ENCODE measurements around the gene IQSEC1.

The IQSEC1 gene

GRCh38 chr3:12875857-12876836 is 197.1 kb downstream of the IQSEC1 start:
- no peak for DNase-seq (ENCODE audit: extremely low read depth, low read depth)
- TF ChIP-seq, protein P1, sequence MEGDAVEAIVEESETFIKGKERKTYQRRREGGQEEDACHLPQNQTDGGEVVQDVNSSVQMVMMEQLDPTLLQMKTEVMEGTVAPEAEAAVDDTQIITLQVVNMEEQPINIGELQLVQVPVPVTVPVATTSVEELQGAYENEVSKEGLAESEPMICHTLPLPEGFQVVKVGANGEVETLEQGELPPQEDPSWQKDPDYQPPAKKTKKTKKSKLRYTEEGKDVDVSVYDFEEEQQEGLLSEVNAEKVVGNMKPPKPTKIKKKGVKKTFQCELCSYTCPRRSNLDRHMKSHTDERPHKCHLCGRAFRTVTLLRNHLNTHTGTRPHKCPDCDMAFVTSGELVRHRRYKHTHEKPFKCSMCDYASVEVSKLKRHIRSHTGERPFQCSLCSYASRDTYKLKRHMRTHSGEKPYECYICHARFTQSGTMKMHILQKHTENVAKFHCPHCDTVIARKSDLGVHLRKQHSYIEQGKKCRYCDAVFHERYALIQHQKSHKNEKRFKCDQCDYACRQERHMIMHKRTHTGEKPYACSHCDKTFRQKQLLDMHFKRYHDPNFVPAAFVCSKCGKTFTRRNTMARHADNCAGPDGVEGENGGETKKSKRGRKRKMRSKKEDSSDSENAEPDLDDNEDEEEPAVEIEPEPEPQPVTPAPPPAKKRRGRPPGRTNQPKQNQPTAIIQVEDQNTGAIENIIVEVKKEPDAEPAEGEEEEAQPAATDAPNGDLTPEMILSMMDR (IDR thresholded peaks at IDR 0.05; ENCODE audit: low read depth, low read length): peak; percentile 16; the same call in 1 of the 2 replicates

- DNase-seq (ENCODE audit: extremely low read depth, low read depth): no peak
- TF ChIP-seq, protein P1 (IDR thresholded peaks at IDR 0.05; ENCODE audit: low read depth, low read length): no peak
Observed at GRCh38 chr3:12871404-12871983, 201.7 kb downstream of the IQSEC1 start.

DNA sequence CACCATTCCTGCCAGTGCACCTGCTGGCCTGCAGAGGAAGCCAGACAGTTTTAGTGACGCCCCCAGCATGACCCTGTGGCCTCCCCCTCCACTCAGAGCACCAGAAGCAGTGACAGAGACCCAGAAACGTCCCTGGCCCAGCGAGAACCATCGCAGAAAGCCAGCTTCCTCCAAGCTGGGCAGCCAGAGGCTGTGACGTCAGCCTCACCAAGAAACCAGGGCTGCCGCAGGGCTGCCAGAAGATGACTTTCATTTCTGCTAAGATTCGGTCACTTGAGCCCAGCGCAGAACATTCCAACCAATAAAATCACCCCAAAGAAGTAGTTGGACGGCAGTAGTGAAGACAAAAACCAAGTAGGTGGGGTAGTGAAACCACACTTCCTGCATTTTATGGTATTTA is 202.3 kb downstream of the IQSEC1 start:
- DNase-seq (ENCODE audit: extremely low read depth, low read depth): no peak
- TF ChIP-seq, protein P1 (IDR thresholded peaks at IDR 0.05; ENCODE audit: low read depth, low read length): no peak

GRCh38 chr3:12869035-12869621 is 204.1 kb downstream of the IQSEC1 start:
- TF ChIP-seq, protein P1 (IDR thresholded peaks at IDR 0.05; ENCODE audit: low read depth, low read length): no peak
- DNase-seq (ENCODE audit: extremely low read depth, low read depth): no peak

DNA sequence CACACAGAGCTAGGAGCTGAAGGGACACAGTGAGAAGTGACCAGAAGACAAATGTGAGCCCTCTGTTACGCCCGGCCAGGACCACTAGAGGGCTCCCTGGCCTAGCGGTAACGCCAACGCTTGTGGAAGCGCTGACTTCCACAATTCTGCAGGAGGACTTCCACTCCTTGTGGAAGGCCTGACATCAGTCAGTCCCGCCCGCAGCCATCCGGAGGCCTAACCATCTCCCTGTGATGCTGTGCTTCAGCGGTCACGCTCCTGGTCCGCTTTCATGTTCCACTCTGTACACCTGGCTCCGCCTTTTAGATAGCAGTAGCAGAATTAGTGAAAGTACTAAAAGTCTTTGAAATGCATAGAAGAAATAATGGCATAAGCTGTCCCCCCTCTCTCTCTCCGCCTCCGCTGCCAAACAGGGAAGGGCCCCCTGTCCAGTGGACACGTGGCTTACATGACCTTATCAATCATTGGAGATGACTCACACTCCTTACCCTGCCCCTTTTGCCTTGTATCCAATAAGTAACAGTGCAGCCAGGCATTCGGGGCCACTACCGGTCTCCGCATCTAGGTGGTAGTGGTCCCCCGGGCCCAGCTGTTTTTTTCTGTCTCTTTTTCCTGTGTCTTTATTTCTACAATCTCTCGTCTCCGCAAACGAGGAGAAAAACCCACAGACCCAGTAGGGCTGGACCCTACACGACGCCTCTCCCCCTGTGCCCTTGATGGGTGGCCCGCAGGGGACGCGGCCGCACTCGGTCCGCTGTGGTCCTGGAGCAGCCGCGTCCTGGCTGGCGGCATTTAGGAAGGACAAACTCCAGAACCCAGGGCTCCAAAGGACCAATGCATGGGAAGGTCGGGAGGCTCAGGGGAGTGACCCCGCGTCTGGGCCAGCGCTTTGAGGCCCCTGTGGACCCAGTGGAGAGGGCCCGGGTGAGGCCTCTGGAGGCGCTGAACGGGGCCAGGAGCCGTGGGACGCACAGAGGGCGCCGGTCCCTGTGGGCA is 204.9 kb downstream of the IQSEC1 start:
- TF ChIP-seq, protein P1 (IDR thresholded peaks at IDR 0.05; ENCODE audit: low read depth, low read length): peak; percentile 94
- peak; percentile 43 for DNase-seq (ENCODE audit: extremely low read depth, low read depth)

DNA sequence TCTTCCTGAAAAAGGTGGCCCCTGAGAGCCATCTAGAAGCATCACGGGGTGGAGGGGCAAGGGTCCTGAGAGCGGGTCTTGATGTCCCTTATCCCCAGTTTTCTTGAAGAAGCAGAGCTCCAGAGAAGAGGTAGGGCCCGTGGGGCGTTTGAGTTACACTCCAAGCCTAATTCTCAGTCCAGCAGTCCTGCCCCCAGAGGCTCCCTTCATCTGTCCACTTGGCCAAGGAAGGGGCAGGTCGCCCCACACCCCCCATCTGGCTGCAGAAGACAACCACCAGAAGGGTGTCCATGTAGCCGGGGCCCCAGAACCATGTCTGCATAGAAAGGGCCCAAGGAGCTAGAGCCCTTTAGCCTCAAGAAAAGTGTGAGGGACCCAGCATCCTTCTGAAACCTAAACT is 206.4 kb downstream of the IQSEC1 start:
- DNase-seq (ENCODE audit: extremely low read depth, low read depth): no peak
- TF ChIP-seq, protein P1 (IDR thresholded peaks at IDR 0.05; ENCODE audit: low read depth, low read length): no peak

Measured in AG09319 (cell line).